Neural progenitor cell (in vitro differentiated cells): Measurements from ENCODE around the gene ZNF41. TPM values are rescaled to one million over a fixed set of nuclear protein-coding genes. Genes with fewer than 3 reads are reported as not detected.
"Not testable (repeated sequence)": the region's sequence is repeated elsewhere in the genome, so short reads cannot be mapped to it uniquely, and the experiment has no call there.

Source experiments
- DNase-seq: peaks from one replicate; pipeline ENCODE4 v3.0.0-alpha.2; 2016; ENCODE audit warnings: low spot score
- H2AFZ ChIP-seq: fragments of 200-600 bp; sonication (generic); replicated peaks from 2 replicates; pipeline ENCODE4 v1.6.1; 2016; ENCODE audit warnings: antibody characterized with exemption
- H3F3A ChIP-seq: fragments of 200-600 bp; sonication (generic); 2 replicates; pipeline ENCODE4 v1.6.1; 2016; ENCODE audit warnings: antibody characterized with exemption, low read depth
- H3K27ac ChIP-seq: fragments of 200-600 bp; sonication (generic); 2 replicates; pipeline ENCODE4 v1.5.1; 2016; ENCODE audit warnings: mild to moderate bottlenecking
- H3K27me3 ChIP-seq: fragments of 200-600 bp; sonication (generic); 2 replicates; pipeline ENCODE4 v1.6.1; 2016; ENCODE audit warnings: mild to moderate bottlenecking, moderate library complexity
- H3K36me3 ChIP-seq: fragments of 200-600 bp; sonication (generic); 2 replicates; pipeline ENCODE4 v1.5.1; 2016
- H3K4me1 ChIP-seq: fragments of 200-600 bp; sonication (generic); 2 replicates; pipeline ENCODE4 v1.6.1; 2016; ENCODE audit warnings: mixed run types
- H3K4me2 ChIP-seq: fragments of 200-600 bp; sonication (generic); 2 replicates; pipeline ENCODE4 v1.6.1; 2016
- H3K4me3 ChIP-seq: fragments of 200-600 bp; sonication (generic); 2 replicates; pipeline ENCODE4 v1.5.1; 2016
- H3K79me2 ChIP-seq: fragments of 200-600 bp; sonication (generic); 2 replicates; pipeline ENCODE4 v1.6.1; 2016; ENCODE audit warnings: low read depth
- H3K9ac ChIP-seq: fragments of 200-600 bp; sonication (generic); 2 replicates; pipeline ENCODE4 v1.6.1; 2016
- H3K9me3 ChIP-seq: fragments of 200-600 bp; sonication (generic); 2 replicates; pipeline ENCODE4 v1.5.1; 2016; ENCODE audit warnings: low read depth
- H4K20me1 ChIP-seq: fragments of 200-600 bp; sonication (generic); 2 replicates; pipeline ENCODE4 v1.6.1; 2016; ENCODE audit warnings: low read depth
- H3K27ac Mint-ChIP-seq: 3 replicates; pipeline ENCODE4 v1.8.0; 2021; ENCODE audit warnings: mixed read lengths
- H3K27me3 Mint-ChIP-seq: 2 replicates; pipeline ENCODE4 v1.8.0; 2022; ENCODE audit warnings: low read depth, mild to moderate bottlenecking, inconsistent platforms, moderate library complexity, mixed read lengths; ENCODE audit not compliant: insufficient read depth
- H3K36me3 Mint-ChIP-seq: 3 replicates; pipeline ENCODE4 v1.8.0; 2021; ENCODE audit warnings: mixed read lengths
- H3K4me1 Mint-ChIP-seq: 3 replicates; pipeline ENCODE4 v1.8.0; 2021; ENCODE audit warnings: mixed read lengths
- H3K4me3 Mint-ChIP-seq: 3 replicates; pipeline ENCODE4 v1.8.0; 2021; ENCODE audit warnings: mild to moderate bottlenecking, moderate library complexity, mixed read lengths
- H3K9me3 Mint-ChIP-seq: 3 replicates; pipeline ENCODE4 v1.8.0; 2020; ENCODE audit warnings: mixed read lengths
- CTCF ChIP-seq: fragments of 200-600 bp; sonication (generic); IDR thresholded peaks from 2 replicates; pipeline ENCODE4 v1.5.1; 2017; ENCODE audit warnings: antibody characterized with exemption, mild to moderate bottlenecking
- EZH2 ChIP-seq: fragments of 200-600 bp; sonication (generic); IDR thresholded peaks from 2 replicates; pipeline ENCODE4 v1.6.1; 2017; ENCODE audit warnings: antibody characterized with exemption, mild to moderate bottlenecking, moderate library complexity
- EZH2phosphoT487 ChIP-seq: fragments of 200-600 bp; sonication (generic); IDR thresholded peaks from 2 replicates; pipeline ENCODE4 v1.6.1; 2017; ENCODE audit warnings: antibody characterized with exemption
- total RNA-seq: library from RNA; depleted of rRNA; stranded (reverse); fragments of >200 nt; gene quantifications from 2 replicates; pipeline ENCODE4 v1.2.3, GENCODE V29; 2015; ENCODE audit warnings: low replicate concordance

Gene ZNF41
- total RNA-seq, 1 donor from 2014 or later = 5.1 TPM

- no peak overlapping the region for H3K4me3 ChIP-seq
- H3K4me1 Mint-ChIP-seq = peaks cover 22% of the 10 kb centered on the region
- H3K27ac ChIP-seq = no peak overlapping the region
- H3K27me3 Mint-ChIP-seq = no peaks in the 10 kb centered on the region
- no peak overlapping the region for H2AFZ ChIP-seq
- peaks cover 13% of the 10 kb centered on the region for H3K4me1 ChIP-seq
- no peaks in the 10 kb centered on the region for H3F3A ChIP-seq
- no peaks in the 10 kb centered on the region for H3K9me3 ChIP-seq
- H3K9ac ChIP-seq = no peak overlapping the region
- no peak for TF ChIP-seq EZH2phosphoT487
- TF ChIP-seq CTCF = peak; percentile 58
- H3K4me2 ChIP-seq = no peak overlapping the region
- DNase-seq = no peak
- no peak overlapping the region for H3K27ac Mint-ChIP-seq
- H3K4me3 Mint-ChIP-seq = no peak overlapping the region
- H3K27me3 ChIP-seq = no peaks in the 10 kb centered on the region
- peaks cover 7% of the 10 kb centered on the region for H3K9me3 Mint-ChIP-seq
- H3K79me2 ChIP-seq = no peaks in the 10 kb centered on the region
- H4K20me1 ChIP-seq = no peaks in the 10 kb centered on the region
- no peaks in the 10 kb centered on the region for H3K36me3 Mint-ChIP-seq
- no peaks in the 10 kb centered on the region for H3K36me3 ChIP-seq
These were observed 14.4 kb upstream of the ZNF41 start for GRCh38 chrX:47497271-47497888.

- H3K27me3 Mint-ChIP-seq, H3K27ac Mint-ChIP-seq: not testable (repeated sequence)
- peaks cover 13% of the 10 kb centered on the region for H3K9me3 Mint-ChIP-seq
These were observed 9.1 kb upstream of the ZNF41 start for GRCh38 chrX:47492133-47492532.

GRCh38 chrX:47489507-47490275 lies 6.7 kb upstream of the ZNF41 start:
- H3K4me3 Mint-ChIP-seq = no peak overlapping the region
- Histone ChIP-seq H4K20me1 (no peaks in the 10 kb centered on the region), H3K9ac (no peak overlapping the region), H3K4me1 (no peaks in the 10 kb centered on the region), H3F3A (no peaks in the 10 kb centered on the region), H3K4me2 (no peak overlapping the region), H3K9me3 (no peaks in the 10 kb centered on the region), H3K27ac (no peak overlapping the region), H3K79me2 (no peaks in the 10 kb centered on the region), H3K36me3 (no peaks in the 10 kb centered on the region), H3K27me3 (no peaks in the 10 kb centered on the region), H3K4me3 (no peak overlapping the region), H2AFZ (no peak overlapping the region)
- H3K27ac Mint-ChIP-seq = no peak overlapping the region
- peaks cover 13% of the 10 kb centered on the region for H3K9me3 Mint-ChIP-seq
- TF ChIP-seq EZH2phosphoT487 (no peak), EZH2 (no peak), CTCF (no peak)
- no peak for DNase-seq
- H3K4me1 Mint-ChIP-seq = peaks cover 8% of the 10 kb centered on the region
- peaks cover 2% of the 10 kb centered on the region for H3K27me3 Mint-ChIP-seq
- no peaks in the 10 kb centered on the region for H3K36me3 Mint-ChIP-seq

More at GRCh38 chrX:47492133-47492532, 9.1 kb upstream of the ZNF41 start:
- not testable (repeated sequence) for H2AFZ ChIP-seq, H3K36me3 Mint-ChIP-seq, H3K4me2 ChIP-seq, H3K4me1 ChIP-seq, H3K36me3 ChIP-seq, H3K9ac ChIP-seq, H3K79me2 ChIP-seq, DNase-seq, H3K9me3 ChIP-seq, H3K27ac ChIP-seq, H3K4me3 Mint-ChIP-seq, H3K27me3 ChIP-seq, H3F3A ChIP-seq, H3K4me3 ChIP-seq, H3K4me1 Mint-ChIP-seq, H4K20me1 ChIP-seq

- Histone ChIP-seq H2AFZ (no peak overlapping the region), H3K27me3 (no peaks in the 10 kb centered on the region), H3K4me1 (no peaks in the 10 kb centered on the region), H3F3A (no peaks in the 10 kb centered on the region), H3K79me2 (peaks cover 24% of the 10 kb centered on the region), H3K9me3 (no peaks in the 10 kb centered on the region), H3K36me3 (no peaks in the 10 kb centered on the region), H3K4me3 (no peak overlapping the region), H3K27ac (no peak overlapping the region), H4K20me1 (no peaks in the 10 kb centered on the region), H3K9ac (no peak overlapping the region), H3K4me2 (no peak overlapping the region)
- Mint-ChIP-seq H3K9me3 (peaks cover 5% of the 10 kb centered on the region), H3K4me3 (no peak overlapping the region), H3K36me3 (no peaks in the 10 kb centered on the region), H3K4me1 (peaks cover 19% of the 10 kb centered on the region), H3K27me3 (no peaks in the 10 kb centered on the region), H3K27ac (no peak overlapping the region)
- DNase-seq = no peak
- TF ChIP-seq EZH2phosphoT487 = no peak
- no peak for TF ChIP-seq EZH2
- no peak for TF ChIP-seq CTCF
These were observed 1.9 kb upstream of the ZNF41 start for GRCh38 chrX:47484885-47485284.
